ENCODE measurements around the gene CACNB2.

DNA sequence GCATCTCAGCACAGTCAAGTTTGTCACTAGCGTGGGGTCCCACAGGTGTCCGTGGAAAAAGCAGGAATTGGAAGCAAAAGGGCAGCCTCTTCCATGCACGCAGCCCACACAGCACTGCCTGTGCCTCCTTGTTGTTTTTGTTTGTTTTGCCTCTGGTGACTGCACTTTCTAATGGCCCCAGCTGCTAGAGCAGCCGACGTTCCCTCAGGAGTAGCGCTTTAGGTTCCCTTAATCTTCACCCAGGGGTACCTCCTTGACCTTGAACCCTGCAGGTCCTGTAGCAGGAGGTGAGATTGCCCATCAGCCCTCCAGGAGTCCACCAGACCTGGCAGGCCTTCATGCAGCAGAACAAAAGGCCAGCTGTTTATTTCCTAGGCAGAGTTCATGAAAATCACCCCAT is 210.1 kb downstream of the CACNB2 start:
- TF ChIP-seq, protein P1, sequence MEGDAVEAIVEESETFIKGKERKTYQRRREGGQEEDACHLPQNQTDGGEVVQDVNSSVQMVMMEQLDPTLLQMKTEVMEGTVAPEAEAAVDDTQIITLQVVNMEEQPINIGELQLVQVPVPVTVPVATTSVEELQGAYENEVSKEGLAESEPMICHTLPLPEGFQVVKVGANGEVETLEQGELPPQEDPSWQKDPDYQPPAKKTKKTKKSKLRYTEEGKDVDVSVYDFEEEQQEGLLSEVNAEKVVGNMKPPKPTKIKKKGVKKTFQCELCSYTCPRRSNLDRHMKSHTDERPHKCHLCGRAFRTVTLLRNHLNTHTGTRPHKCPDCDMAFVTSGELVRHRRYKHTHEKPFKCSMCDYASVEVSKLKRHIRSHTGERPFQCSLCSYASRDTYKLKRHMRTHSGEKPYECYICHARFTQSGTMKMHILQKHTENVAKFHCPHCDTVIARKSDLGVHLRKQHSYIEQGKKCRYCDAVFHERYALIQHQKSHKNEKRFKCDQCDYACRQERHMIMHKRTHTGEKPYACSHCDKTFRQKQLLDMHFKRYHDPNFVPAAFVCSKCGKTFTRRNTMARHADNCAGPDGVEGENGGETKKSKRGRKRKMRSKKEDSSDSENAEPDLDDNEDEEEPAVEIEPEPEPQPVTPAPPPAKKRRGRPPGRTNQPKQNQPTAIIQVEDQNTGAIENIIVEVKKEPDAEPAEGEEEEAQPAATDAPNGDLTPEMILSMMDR (IDR thresholded peaks at IDR 0.05; ENCODE audit: insufficient read depth, low read length): no peak
- TF ChIP-seq POLR2AphosphoS5 (IDR thresholded peaks at IDR 0.05; ENCODE audit: low read depth) (no peak), SPI1 (IDR thresholded peaks at IDR 0.05; ENCODE audit: borderline replicate concordance, low read depth) (no peak), GABPA (IDR thresholded peaks at IDR 0.05; ENCODE audit: low read depth) (no peak)
- TF ChIP-seq, protein P2, sequence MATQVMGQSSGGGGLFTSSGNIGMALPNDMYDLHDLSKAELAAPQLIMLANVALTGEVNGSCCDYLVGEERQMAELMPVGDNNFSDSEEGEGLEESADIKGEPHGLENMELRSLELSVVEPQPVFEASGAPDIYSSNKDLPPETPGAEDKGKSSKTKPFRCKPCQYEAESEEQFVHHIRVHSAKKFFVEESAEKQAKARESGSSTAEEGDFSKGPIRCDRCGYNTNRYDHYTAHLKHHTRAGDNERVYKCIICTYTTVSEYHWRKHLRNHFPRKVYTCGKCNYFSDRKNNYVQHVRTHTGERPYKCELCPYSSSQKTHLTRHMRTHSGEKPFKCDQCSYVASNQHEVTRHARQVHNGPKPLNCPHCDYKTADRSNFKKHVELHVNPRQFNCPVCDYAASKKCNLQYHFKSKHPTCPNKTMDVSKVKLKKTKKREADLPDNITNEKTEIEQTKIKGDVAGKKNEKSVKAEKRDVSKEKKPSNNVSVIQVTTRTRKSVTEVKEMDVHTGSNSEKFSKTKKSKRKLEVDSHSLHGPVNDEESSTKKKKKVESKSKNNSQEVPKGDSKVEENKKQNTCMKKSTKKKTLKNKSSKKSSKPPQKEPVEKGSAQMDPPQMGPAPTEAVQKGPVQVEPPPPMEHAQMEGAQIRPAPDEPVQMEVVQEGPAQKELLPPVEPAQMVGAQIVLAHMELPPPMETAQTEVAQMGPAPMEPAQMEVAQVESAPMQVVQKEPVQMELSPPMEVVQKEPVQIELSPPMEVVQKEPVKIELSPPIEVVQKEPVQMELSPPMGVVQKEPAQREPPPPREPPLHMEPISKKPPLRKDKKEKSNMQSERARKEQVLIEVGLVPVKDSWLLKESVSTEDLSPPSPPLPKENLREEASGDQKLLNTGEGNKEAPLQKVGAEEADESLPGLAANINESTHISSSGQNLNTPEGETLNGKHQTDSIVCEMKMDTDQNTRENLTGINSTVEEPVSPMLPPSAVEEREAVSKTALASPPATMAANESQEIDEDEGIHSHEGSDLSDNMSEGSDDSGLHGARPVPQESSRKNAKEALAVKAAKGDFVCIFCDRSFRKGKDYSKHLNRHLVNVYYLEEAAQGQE (IDR thresholded peaks at IDR 0.05; ENCODE audit: insufficient replicate concordance, low read depth): no peak

Measured in HL-60 (cell line).